Measurements from ENCODE around the gene RASGRF1. TPM values are rescaled to one million over a fixed set of nuclear protein-coding genes. Genes with fewer than 3 reads are reported as not detected.
"Not testable (repeated sequence)": the region's sequence is repeated elsewhere in the genome, so short reads cannot be mapped to it uniquely, and the experiment has no call there.

RASGRF1 gene
- total RNA-seq, 1 donor from 2014 or later: 0.11 TPM

GRCh38 chr15:79046691-79047404, 43.7 kb downstream of the RASGRF1 start:
- intact Hi-C loops (cut with DNase I): no loop called here

DNA sequence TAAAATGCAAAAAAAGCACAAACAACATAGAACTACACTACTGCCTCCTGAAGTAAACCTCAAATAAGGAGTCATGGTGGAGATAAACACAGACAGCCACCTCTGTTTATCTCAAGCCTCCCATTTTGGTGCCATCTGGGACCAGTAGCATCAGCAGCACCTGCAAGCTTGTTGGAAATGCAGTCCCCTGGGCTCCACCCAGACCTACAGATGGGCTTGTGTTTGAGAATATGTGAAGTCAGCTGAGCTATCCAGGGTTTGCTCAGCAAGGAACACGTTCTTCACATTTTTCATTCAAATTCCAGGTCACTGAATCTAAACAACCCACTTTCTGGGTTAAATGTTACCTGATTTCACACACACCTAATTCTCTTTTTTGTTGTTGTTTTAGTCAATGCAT, 45.5 kb downstream of the RASGRF1 start:
- intact Hi-C loops (cut with DNase I): no loop called here
- no peak for DNase-seq (ENCODE audit: low spot score)

More at GRCh38 chr15:79046691-79047404, 43.7 kb downstream of the RASGRF1 start:
- DNase-seq (ENCODE audit: low spot score): no peak

DNA sequence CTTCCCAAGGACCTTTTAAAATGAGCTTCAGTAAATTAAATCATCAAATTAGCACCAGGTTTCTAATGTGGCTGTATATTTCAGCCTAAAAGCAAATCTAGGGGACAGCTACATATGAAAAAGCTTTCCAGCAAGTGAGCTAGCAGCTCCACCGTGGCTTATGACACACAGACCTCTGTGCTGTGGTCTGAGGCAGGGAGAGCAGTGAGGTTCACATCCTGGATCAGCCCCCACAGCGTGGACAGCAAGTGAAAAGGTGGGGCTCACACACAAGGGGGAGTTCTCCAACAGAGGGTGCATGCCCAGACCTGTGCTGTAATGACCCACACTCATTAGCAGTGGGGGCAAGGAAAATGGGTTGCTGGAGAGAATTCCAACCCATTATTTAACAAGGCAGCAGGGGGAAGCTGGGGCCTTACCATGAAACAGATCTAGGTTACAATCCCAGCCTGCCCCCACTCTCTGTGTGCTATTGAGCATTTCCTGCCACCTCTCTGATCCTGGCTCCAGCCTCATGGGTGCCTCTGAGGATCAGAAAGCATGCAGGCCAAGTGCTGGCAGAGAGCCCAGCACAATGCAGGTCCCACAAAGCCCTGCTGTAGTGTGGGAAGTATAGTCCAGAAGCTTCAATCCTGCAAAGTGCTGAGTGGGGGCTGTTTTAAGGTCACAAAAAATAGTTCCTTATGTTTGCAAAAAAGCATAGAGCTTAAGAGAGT, 48.2 kb downstream of the RASGRF1 start:
- intact Hi-C loops (cut with DNase I): no loop called here
- no peak for DNase-seq (ENCODE audit: low spot score)

- intact Hi-C loops (cut with DNase I): no loop called here
- no peak for DNase-seq (ENCODE audit: low spot score)
Measured at GRCh38 chr15:79041601-79042168, 48.9 kb downstream of the RASGRF1 start.

DNA sequence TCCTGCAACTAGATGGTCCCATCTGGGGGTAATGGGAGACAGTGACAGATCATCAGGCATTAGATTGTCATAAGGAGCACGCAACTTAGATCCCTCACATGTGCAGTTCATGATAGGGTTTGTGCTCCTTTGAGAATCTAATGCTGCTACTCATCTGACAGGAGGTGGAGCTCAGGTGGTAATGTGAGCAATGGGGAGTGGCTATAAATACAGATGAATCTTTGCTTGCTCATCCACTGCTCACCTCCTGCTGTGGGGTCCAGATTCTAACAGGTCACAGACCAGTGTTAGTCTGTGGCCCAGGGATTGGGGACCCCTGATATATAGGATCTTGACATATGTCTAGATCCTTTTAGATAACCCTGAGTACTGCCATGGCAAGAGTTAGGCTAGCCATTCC, 52.7 kb downstream of the RASGRF1 start:
- DNase-seq (ENCODE audit: low spot score): no peak
- intact Hi-C loops (cut with DNase I): no loop called here

- intact Hi-C loops (cut with DNase I): no loop called here
- DNase-seq (ENCODE audit: low spot score): no peak
Measured at GRCh38 chr15:79036323-79036722, 54.3 kb downstream of the RASGRF1 start.

- intact Hi-C loops (cut with DNase I): no loop called here
- no peak for DNase-seq (ENCODE audit: low spot score)
Measured at GRCh38 chr15:79035814-79036213, 54.8 kb downstream of the RASGRF1 start.

- no peak for DNase-seq (ENCODE audit: low spot score)
- intact Hi-C loops (cut with DNase I): no loop called here
Measured at GRCh38 chr15:79035111-79035601, 55.4 kb downstream of the RASGRF1 start.

- no peak for DNase-seq (ENCODE audit: low spot score)
- intact Hi-C loops (cut with DNase I): no loop called here
Measured at GRCh38 chr15:79034284-79034683, 56.3 kb downstream of the RASGRF1 start.

GRCh38 chr15:79032656-79033055, 57.9 kb downstream of the RASGRF1 start:
- intact Hi-C loops (cut with DNase I): no loop called here
- DNase-seq (ENCODE audit: low spot score): no peak

DNA sequence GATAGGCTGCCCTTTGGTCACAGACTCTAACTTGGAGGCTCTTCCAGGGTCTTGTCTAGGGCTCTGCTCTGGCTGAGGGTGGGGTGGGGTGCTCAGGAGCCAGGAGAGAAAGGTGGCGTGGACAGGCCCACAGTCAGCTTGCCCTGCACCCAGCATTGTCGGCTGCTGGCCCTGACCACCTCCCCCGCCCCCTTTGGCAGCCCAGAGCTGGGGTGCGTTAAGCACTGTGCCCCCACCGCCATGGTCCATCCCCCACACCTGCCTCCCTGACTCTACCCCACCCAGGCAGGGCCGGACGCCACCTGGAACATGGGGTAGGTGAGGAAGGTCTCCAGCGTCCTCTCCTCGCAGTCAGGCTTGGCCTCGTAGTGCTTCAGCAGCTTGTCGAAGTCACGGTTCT, 58.8 kb downstream of the RASGRF1 start:
- intact Hi-C loops (cut with DNase I): no loop called here
- no peak for DNase-seq (ENCODE audit: low spot score)

DNA sequence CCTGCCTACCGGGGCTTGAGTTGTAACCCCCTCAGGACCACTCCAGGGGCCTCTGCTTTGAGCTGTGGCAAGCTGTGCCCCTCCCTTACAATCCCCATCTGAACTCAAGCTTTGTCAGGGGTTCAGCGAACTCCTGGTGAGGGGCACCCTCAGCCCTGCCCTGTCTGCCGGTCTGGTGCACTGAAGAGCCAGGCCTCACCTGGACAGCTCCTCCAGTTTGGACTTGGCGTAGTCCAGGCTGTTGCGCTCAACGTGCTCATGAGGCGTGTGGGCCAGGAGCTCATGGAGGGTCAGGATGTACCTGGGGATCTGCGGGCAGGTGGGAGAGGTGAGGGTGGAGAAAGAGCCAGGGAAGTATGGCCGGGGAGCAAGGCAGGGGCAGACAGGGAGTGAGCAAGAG, 59.4 kb downstream of the RASGRF1 start:
- intact Hi-C loops (cut with DNase I): no loop called here
- no peak for DNase-seq (ENCODE audit: low spot score)

- intact Hi-C loops (cut with DNase I): no loop called here
- DNase-seq (ENCODE audit: low spot score): no peak
Measured at GRCh38 chr15:79030470-79030869, 60.1 kb downstream of the RASGRF1 start.

DNA sequence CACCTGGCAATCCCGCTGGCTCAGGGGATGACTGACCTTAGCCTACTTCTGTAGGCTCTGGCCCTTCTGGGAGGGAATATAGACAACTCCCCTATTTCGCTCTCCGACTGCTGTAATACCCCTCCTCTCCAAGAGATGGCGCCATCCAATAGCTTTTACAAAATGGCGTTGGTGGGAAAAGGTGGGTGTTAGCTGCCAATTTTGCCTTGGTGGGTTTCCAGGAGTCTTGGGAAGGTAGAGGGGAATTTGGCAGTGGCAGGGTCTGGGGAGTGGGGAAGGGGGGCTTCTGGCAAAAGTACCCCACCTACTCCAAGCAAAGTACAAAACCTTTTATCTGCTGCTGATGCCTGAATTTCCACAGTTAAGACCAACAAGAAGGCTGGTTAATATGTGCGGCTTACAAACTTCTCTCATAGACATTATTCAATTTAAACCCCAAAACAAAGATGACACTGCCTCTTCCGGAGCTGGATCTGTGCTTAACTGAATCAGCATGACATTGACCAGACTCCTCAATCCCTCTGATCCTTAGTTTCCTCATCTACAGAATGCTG, 62.1 kb downstream of the RASGRF1 start:
- intact Hi-C loops (cut with DNase I): loop anchor here (1.0 kb wide), 1 partner anchor 156 kb away; no protein-coding TSS in a partner anchor
- DNase-seq (ENCODE audit: low spot score): no peak

GRCh38 chr15:79027532-79028410, 62.8 kb downstream of the RASGRF1 start:
- DNase-seq (ENCODE audit: low spot score): no peak
- intact Hi-C loops (cut with DNase I): loop anchor here (1.0 kb wide), 1 partner anchor 157 kb away; no protein-coding TSS in a partner anchor

- intact Hi-C loops (cut with DNase I): no loop called here
- no peak for DNase-seq (ENCODE audit: low spot score)
Measured at GRCh38 chr15:79025802-79026201, 64.8 kb downstream of the RASGRF1 start.

DNA sequence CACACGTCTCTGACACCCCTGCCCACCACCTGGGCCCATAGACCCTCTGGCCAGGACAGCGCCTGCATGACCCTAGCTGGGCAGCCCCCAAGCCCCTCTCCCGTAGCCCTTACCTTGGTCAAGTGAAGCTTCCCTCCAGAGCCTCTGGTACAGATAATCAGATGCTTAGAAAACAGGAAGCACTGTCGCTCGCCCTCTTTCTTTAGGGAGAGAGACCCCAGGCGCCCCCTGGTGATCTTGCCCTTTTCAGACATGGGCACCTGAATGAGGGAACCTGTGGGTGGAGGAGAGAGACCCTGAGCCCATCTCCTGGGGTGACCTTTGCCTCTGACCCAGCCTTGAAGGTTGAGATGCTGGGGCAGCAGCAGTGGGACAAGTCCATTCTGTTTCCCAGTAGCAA, 65.4 kb downstream of the RASGRF1 start:
- DNase-seq (ENCODE audit: low spot score): no peak
- intact Hi-C loops (cut with DNase I): no loop called here

DNA sequence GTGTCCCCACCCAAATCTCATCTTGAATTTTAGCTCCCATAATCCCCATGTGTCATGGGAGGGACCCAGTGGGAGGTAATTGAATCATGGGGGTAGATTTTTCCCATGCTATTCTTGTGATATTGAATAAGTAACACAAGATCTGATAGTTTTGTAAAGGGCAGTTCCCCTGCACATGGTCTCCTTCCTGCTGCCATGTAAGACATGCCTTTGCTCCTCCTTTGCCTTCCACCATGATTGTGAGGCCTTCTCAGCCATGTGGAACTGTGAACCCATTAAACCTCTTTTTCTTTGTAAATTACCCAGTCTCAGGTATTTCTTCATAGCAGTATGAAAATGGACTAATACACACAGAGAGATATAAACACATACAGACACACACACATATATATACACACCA, 66.1 kb downstream of the RASGRF1 start:
- DNase-seq (ENCODE audit: low spot score); intact Hi-C loops (cut with DNase I): not testable (repeated sequence)

DNA sequence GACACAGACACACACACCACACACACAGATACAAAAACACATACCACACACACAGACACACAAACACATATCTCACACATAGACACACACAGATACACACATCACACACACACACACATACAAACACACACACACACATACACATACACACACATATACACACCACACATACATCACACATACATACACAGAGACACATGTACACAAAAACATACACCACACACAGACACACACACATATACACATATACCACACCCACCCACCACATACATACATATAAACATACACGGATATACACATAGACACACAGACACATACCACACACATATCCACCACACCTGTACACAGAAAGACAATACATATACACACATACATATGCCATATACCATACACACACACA, 66.7 kb downstream of the RASGRF1 start:
- no peak for DNase-seq (ENCODE audit: low spot score)
- intact Hi-C loops (cut with DNase I): no loop called here

DNA sequence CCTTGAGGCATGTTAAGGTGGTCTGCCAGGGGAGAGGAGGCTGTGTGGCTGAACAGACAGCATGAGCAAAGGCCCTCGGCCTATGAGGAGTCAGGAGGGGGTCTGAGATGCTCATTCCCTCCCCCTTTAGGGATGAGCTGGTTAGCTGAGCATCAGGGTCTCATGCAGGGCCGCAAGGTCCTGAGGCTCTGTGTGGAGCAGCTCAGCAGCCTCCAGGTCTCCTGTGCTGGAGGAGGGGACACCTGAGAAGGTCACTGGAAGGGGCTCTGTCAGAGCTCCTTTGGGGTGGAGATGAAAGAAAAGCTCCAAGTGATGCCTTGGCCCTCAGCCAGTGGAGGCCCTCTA, 67.1 kb downstream of the RASGRF1 start:
- intact Hi-C loops (cut with DNase I): no loop called here
- no peak for DNase-seq (ENCODE audit: low spot score)

Data from cardiac septum (tissue), 1 donor.